ENCODE data around the gene OR56B1. TPM values are rescaled to one million over a fixed set of nuclear protein-coding genes. Genes with fewer than 3 reads are reported as not detected.

Gene OR56B1
- total RNA-seq, 3 donors from 2014 or later, result not detected

DNA sequence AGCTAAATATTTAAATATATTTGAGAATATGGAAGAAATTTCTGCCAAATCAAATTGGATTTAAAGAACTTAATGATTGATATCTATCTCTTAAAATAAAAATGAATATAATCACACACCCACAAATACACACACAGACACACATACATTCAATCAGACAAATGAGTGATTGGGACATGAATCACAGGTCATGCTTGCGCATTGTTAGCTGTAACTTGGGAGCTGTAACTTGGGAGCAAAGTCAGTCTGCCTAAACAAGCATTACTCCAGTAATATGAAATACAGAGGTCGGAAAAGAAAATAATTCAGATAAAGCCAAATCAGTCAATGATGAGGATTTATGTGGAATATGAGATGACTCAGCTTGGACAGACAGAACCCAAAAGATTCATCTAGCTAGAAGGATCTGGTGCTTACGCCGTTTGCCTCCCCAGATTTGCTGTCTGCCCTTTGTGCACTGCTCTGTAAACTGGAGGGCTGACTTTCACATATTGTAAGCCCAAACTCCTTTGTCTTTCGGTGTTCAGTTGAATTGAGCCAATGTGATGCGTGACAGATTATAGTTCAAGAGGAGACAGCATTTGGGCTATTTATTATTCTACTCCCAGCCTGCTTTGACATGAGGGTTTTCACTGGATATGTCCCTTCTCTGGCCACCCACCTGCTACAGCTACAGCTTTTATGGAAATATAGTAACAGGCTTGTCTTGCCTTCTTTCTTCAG, 1.6 kb downstream of the OR56B1 start:
- TF ChIP-seq, protein P1, sequence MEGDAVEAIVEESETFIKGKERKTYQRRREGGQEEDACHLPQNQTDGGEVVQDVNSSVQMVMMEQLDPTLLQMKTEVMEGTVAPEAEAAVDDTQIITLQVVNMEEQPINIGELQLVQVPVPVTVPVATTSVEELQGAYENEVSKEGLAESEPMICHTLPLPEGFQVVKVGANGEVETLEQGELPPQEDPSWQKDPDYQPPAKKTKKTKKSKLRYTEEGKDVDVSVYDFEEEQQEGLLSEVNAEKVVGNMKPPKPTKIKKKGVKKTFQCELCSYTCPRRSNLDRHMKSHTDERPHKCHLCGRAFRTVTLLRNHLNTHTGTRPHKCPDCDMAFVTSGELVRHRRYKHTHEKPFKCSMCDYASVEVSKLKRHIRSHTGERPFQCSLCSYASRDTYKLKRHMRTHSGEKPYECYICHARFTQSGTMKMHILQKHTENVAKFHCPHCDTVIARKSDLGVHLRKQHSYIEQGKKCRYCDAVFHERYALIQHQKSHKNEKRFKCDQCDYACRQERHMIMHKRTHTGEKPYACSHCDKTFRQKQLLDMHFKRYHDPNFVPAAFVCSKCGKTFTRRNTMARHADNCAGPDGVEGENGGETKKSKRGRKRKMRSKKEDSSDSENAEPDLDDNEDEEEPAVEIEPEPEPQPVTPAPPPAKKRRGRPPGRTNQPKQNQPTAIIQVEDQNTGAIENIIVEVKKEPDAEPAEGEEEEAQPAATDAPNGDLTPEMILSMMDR (IDR thresholded peaks at IDR 0.05), result no peak
- intact Hi-C loops (cut with DNase I, micrococcal nuclease), result no loop called here
- Histone ChIP-seq H3K9me3 (no peaks in the 10 kb centered on the region), H3K4me3 (no peak overlapping the region), H3K36me3 (ENCODE audit: low read depth) (no peaks in the 10 kb centered on the region), H3K4me1 (ENCODE audit: low read depth) (no peaks in the 10 kb centered on the region)
- no peak for DNase-seq
- ATAC-seq, result no peak

DNA sequence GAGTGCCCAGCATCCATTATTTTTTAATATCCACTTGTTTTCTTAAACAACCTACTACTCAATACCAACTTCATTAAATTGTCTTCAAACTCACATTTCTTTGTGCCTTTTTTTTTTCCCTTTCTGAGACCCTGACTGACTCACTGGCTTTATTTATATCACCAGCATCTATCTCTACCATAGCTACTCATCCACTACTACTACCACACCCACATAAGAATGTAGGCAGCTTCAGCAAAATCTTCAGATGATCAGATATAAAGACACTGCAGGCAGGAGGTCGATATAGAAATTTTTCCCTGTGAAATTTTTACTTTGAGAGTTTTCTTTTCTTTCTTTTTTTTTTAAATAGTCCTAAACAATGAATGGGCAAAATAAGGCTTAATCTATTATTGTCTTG, 2.2 kb downstream of the OR56B1 start:
- DNase-seq, result no peak
- Histone ChIP-seq H3K4me3 (no peak overlapping the region), H3K36me3 (ENCODE audit: low read depth) (no peaks in the 10 kb centered on the region), H3K9me3 (no peaks in the 10 kb centered on the region), H3K4me1 (ENCODE audit: low read depth) (no peaks in the 10 kb centered on the region)
- TF ChIP-seq, protein P1 (IDR thresholded peaks at IDR 0.05), result no peak
- no peak for ATAC-seq
- intact Hi-C loops (cut with DNase I, micrococcal nuclease), result no loop called here

DNA sequence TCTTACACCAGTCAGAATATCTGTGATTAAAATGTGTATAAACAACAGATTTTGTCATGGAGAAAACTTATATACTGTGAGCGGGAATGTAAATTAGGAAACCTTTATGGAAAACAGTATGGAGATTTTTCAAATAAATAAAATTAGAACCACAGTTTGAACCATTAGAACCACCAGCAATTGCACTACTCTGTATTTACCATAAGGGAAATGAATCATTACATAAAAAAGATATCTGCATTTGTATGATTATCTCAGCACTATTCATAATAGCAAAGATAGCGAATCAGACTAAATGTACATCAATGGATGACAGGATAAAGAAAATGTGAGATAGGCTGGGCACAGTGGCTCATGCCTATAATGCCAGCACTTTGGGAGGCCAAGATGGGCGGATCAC, 10.4 kb downstream of the OR56B1 start:
- H3K4me3 ChIP-seq, result no peak overlapping the region
- no peaks in the 10 kb centered on the region for H3K36me3 ChIP-seq (ENCODE audit: low read depth)
- intact Hi-C loops (cut with DNase I, micrococcal nuclease), result no loop called here
- no peak for DNase-seq
- no peaks in the 10 kb centered on the region for H3K9me3 ChIP-seq
- TF ChIP-seq, protein P1 (IDR thresholded peaks at IDR 0.05), result no peak
- H3K4me1 ChIP-seq (ENCODE audit: low read depth), result no peaks in the 10 kb centered on the region
- no peak for ATAC-seq

DNA sequence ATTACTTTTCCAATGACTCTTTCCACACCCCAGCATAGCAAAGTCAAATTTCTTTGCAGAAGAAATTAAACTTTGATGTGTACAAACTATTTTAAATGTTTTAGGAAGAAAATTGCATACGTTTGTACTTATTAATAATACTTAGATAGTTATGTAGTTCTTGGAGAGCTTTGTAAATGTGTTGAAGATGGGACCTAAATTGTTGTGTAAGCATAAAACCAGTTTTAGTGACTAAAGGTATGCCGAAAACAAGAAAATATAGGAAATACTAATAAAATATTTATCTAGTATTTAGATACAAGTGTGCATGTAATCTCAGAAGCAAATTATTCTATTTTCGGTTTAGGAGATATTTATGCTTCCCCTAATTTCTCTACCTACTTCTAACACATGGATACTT, 13.6 kb downstream of the OR56B1 start:
- no peak for ATAC-seq
- intact Hi-C loops (cut with DNase I, micrococcal nuclease), result no loop called here
- TF ChIP-seq, protein P1 (IDR thresholded peaks at IDR 0.05), result no peak

DNA sequence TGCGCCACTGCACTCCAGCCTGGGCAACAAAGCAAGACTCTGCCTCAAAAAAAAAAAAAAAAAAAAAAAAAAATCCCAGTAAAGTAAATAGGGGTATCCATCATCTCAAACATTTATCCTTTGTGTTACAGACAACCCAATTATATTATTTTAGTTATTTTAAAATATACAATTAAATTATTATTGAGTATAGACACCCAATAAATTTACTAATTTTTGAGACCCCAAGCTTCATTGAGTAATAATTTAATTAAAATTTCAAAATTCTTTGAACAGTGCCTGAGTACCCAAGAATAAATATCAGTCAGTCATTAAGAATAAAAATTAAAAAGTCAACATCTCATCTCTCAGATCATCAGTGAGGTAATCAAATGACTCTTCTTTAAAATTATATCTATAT, 17.7 kb downstream of the OR56B1 start, which contains the start of gene OR52N4:
Gene OR52N4, plus strand, starts transcription at position 301 of the 400 bp plus-strand sequence. CDS start 498 bp downstream, outside the sequence.
- TF ChIP-seq, protein P1 (IDR thresholded peaks at IDR 0.05), result no peak
- Histone ChIP-seq H3K4me1 (ENCODE audit: low read depth) (no peaks in the 10 kb centered on the region), H3K9me3 (no peaks in the 10 kb centered on the region), H3K36me3 (ENCODE audit: low read depth) (no peaks in the 10 kb centered on the region), H3K4me3 (no peak within 1 kb of the TSS)
- DNase-seq, result no peak
- no peak for ATAC-seq
- intact Hi-C loops (cut with DNase I, micrococcal nuclease), result no loop called here

More for the DNA sequence above, 13.6 kb downstream of the OR56B1 start:
- no peak for DNase-seq
- H3K4me3 ChIP-seq, result no peak overlapping the region
- no peaks in the 10 kb centered on the region for H3K4me1 ChIP-seq (ENCODE audit: low read depth)
- no peaks in the 10 kb centered on the region for H3K36me3 ChIP-seq (ENCODE audit: low read depth)
- H3K9me3 ChIP-seq, result no peaks in the 10 kb centered on the region

Measured in mucosa of descending colon (tissue), 3 donors.